Left kidney (tissue), 2 donors: ENCODE results near the gene ARHGAP44. TPM values are rescaled to one million over a fixed set of nuclear protein-coding genes. Genes with fewer than 3 reads are reported as not detected.
"Not testable (repeated sequence)": the region's sequence is repeated elsewhere in the genome, so short reads cannot be mapped to it uniquely, and the experiment has no call there.

Experiments
- DNase-seq: peaks from one replicate; pipeline ENCODE4 v3.0.0-alpha.2; 2013
- polyA plus RNA-seq: library from polyadenylated mRNA; unstranded; fragments of 120-200 nt; gene quantifications from one replicate; pipeline ENCODE4 v1.2.1, GENCODE V29; 2013; ENCODE audit not compliant: insufficient read length

ARHGAP44 gene
- polyA plus RNA-seq, 1 donor = 8.9 TPM

DNA sequence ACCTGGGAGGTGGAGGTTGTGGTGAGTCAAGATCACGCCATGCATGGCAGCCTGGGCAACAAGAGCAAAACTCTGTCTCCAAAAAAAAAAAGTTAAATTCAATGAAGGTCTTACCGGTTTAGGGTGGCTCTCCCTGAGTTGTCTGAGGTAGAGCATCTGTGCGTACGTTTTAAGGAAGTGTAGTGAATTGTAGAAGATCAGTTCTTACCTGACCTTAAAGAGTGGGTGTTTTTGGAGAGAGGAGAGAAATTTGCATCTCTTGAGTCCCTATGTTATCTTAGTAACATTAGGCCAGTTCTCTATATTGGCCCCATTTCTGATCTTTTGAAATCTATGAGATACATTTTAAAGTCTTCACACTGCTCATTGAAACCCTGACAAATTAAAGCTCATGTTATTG is 172.4 kb downstream of the ARHGAP44 start:
- DNase-seq = no peak

GRCh38 chr17:12963505-12963904 is 174.2 kb downstream of the ARHGAP44 start:
- no peak for DNase-seq

DNA sequence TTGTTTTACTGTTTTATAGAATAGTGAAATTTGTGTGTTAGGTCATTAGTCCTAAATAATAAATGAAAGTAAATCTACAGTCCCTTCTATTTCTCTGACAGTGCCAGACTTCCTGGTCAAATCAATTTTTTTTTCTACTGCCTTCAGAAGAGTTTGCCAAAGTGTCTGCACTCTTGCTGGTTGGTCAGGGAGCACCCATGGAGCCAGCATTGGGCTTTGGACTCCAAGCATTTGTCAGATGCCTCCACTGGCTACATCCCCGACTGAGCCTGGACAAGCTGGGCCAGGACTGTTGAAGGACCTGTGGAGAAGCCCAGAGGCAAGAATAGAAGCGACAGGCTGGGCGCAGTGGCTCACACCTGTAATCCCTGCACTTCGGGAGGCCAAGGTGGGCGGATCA is 174.9 kb downstream of the ARHGAP44 start:
- no peak for DNase-seq

GRCh38 chr17:12964840-12965239 is 175.5 kb downstream of the ARHGAP44 start:
- no peak for DNase-seq

DNA sequence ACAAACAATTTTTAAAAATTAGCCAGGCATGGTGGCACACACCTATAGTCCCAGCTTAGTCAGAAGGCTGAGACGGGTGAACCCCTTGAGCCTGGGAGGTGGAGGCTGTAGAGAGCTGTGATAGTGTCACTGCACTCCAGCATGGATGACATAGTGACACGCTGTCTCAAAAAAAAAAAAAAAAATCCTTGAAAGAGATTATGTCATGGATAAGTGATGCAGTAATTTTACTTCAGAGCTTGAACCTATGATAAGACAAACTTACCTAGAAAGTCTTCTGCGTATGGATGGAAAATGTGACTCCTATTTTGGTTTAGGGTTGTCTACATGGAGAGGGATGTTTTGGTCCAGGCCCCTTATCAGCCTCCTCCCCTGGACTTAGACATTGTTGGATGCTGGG is 176.7 kb downstream of the ARHGAP44 start:
- no peak for DNase-seq

DNA sequence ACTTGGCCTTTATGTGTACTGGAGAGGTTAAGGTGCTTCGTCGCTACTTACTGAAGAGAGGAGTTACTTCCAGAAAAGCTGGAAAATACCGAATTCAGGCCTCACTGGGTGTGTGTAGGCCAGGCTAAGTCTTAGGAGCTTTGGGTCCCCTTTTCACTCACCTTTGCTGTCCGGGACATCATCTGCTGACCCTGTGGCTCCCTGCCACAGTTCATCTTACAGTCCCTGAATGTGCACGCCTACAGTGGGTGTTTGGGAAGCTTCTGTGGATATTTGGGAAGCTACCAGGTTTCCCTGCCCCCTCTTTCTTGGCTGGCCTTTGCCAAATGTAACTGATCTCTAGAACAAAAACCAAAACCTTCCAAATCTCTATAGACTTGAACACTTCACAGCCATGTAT is 177.1 kb downstream of the ARHGAP44 start:
- DNase-seq = no peak

GRCh38 chr17:12967962-12968361 is 178.7 kb downstream of the ARHGAP44 start:
- no peak for DNase-seq

DNA sequence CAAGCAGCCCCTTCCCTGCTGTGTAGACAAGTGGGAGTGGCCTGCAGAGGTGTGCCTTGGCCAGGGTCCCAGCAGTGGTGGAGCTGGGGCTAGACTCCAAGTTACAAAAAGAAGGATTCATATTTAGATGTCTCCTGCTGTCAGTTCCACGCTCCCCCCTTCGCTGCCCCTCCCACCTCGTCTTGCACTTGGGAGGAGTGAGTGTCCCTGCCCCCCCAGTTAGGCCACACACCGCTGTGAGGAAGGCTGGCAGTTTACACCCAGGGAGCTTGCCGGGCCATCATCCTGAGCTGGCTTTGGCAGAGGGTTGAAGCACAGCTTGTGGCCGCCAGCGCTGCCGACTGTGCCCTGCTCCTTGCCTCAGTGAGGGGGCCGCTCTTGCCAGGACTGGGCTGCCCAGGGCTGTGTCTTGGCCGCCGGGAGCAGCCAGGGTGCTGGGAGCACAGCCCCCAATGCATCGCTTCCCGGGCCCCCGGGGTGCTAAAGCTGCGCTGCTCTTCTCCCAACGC is 184.3 kb downstream of the ARHGAP44 start:
- no peak for DNase-seq

DNA sequence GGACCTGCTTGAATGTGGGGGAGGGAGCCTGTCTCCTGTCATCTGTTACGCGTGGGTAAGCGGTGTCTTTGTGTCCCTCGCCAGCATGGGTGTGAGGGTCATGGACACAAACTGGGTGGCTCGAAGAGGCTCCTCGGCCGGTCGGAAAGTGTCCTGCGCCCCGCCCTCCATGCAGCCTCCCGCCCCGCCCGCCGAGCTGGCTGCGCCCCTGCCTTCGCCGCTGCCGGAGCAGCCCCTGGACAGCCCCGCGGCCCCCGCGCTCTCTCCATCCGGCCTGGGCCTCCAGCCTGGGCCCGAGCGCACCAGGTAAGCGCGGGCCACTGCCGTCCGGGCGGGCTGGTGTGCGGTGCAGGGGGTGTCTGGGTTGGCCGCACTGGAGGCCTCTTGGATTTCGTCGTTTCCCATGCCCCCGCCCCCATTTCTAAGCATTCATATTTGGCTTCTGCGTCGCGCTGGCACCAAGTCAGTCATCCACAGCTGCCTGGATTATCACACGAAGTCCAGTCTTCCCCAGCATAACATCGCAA is 184.8 kb downstream of the ARHGAP44 start:
- no peak for DNase-seq

GRCh38 chr17:12977008-12977751 is 187.9 kb downstream of the ARHGAP44 start:
- DNase-seq = no peak

GRCh38 chr17:12978787-12979186 is 189.5 kb downstream of the ARHGAP44 start:
- not testable (repeated sequence) for DNase-seq

DNA sequence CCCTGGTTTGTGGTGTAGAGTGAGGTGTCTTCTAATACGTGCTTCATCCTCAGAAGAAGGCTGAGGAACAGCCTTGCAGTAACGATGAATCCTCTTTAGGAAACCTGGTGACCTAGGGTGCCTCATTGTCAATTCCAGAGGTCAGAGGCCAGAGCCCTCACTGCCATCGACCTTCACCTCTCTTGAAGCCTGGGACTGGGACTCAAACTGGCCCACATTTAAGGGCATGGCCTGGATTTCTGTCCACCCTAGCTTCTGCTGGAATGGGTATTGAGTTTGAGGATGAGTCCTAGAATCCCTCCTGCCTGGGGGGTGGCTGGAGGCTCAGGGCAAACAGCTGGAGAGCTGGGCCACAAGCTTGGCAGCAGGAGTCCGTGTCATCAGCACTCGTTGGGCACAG is 189.9 kb downstream of the ARHGAP44 start:
- DNase-seq = no peak

DNA sequence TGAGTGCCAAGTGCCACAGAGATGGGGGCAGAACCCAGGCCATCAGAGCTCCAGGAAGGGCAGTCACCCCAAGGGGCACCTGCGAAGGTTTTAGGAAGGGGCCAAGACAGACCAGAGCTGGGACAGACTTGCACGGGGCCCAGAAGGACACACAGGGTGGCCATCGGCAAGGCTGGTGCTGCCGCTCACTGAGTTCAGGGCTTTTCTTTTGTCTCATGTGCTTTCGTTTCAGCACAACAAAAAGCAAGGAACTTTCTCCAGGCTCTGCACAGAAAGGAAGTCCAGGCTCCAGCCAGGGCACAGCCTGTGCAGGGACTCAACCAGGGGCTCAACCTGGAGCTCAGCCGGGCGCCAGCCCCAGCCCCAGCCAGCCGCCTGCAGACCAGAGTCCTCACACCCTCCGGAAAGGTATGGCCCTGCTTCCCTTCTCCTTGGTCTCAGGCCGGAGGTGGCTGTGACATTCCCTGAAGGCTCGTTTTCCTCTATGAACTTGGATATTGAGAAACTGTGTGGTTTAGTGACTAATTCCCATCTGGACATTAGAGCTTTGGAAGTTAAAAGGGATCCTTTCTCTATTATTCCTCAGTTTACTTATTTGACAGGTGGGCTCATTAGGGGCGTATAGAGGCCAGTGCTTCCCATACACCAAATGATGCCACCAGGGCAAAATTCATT is 190.7 kb downstream of the ARHGAP44 start:
- DNase-seq = no peak

DNA sequence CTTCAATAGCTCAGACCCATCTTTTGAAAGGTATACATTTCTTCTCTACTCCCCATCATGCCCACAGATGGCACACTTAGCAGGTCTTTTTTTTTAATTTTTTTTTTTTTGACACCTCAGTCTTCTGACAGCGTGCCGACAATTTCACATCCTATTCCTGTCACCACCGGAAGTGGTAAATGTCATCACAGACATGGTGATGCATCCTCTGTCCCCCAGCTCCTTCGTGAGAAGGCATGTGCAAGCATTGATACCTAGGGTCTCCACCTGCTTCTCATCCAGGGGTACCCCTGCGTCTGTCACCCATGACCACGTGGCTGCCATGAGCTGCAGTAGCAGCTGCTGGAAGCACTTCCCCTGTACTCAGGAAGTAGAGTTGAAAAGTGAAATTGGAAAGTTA is 192.9 kb downstream of the ARHGAP44 start:
- DNase-seq = no peak

GRCh38 chr17:12983991-12984884 is 194.9 kb downstream of the ARHGAP44 start:
- no peak for DNase-seq

DNA sequence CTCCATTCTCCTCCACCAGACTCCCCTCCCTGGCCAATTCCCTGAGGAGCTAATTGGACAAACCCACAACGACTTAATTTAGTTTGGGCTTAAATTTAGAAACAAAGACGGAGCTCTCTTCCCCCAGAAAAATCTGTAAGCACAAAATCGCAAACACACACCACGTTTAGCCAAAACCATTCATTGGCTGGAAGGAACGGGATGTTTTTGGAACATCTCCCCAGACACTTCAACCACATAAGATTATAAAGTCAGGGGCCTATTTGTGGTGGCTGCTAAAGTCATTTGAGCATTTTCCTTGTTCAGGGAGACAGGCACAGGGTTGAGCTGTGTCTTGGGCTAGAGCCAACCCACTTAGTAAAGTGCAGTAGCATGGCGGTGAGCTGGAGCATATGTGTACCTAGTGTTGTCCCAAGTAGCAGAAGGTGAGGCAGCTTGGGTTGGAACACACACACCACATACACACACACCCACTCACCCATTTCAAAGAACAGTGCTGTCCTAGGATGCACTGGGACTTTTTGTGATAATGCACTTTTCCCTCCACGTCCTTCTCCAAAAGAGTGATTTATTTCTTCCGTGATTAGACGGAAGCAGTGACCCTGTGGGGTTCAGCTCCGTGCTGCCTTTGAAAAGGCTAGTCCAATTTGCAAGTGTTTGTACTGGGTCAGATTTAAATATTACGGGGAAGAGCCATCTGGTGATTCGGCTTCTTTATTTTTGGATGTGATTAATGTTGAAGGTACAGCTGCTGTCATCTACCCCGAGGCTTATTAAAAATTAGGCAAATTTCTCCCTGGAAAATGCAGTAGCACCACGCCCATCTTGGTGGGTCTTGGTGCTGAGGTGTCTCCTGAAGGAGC is 196.4 kb downstream of the ARHGAP44 start:
- no peak for DNase-seq

- no peak for DNase-seq
These were observed 197.8 kb downstream of the ARHGAP44 start for GRCh38 chr17:12987120-12987519.

DNA sequence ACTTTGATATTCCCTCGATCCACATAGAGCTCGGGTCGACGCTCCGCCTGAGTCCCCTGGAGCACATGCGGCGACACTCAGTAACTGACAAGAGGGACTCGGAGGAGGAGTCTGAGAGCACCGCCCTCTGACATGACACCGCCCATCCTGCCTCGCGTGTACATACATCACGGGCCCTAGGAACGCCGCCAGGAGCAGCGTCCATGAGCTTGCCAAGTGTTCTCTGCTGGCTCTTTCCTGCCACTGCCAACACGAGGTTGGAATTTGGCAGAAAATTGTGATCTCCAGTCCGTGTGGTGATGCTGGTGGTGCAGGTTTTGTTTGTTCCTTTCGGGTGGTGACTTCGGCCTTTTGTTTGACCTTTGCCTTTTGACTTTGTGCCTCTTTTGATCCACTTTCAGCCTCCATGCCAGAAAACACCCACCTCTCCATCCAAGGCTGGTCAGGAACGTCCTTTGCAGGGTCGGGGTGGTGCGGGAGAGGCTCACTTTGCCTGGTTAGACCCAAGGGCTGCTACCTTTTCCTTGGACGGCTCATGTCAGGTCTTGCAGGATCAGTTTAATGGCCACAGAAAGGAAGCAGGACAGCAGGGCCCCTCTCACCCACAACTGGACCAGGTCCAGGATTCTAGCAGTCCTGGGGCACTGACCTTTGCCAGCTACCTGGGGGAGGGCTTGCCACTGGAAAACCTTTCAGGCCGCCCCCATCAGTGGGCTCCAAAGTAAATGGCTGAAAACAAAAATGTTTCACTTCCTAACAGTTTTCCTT is 200.9 kb downstream of the ARHGAP44 start:
- no peak for DNase-seq

DNA sequence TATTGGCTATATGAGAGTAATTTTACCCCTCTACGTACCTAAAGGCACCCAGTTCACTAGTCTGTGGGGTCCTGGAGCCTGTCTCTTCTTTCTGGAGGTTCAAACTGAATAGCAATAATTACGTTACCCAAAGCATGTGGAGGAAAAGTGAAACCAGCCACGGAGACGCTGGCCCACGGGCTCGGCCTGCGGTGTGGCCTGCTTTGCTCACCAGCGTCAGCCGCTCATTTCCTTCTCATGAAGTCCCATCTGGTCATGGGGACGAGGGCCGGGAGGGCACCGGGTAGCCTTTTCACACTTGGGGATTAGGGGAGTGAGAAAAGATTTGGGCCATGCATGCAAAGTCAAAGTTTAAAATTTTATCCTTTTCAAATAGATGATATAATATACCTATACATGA is 201.6 kb downstream of the ARHGAP44 start:
- DNase-seq = no peak

DNA sequence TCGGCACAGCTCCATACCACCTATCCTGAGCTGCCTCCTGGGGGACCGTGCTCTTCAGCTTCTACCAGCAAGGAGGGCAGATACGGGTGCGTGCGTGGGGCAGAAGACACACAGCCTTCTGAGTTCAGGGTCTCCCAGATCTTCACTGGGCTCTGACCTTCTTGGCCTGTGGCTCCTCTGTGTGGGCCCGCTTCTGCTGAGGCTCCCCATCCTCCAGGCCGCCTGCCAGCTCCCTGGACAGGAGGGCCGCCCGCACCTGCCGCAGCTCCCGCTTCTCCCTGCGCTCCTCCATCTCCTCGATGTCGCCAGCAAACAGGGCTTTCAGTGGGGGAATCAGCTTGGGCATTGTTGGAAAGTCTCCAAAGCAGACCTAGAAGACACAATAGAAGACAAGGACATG is 203.4 kb downstream of the ARHGAP44 start:
- no peak for DNase-seq

- no peak for DNase-seq
These were observed 204.3 kb downstream of the ARHGAP44 start for GRCh38 chr17:12993631-12994030.
